ENCODE data around the gene PEDS1. TPM values are rescaled to one million over a fixed set of nuclear protein-coding genes. Genes with fewer than 3 reads are reported as not detected.

The PEDS1 gene
- total and polyA plus RNA-seq, 2 of the 13 experiments (the other 11 are each of a cell fraction or from before 2014, with no cell fraction given), result 30.5 to 93.9 TPM

GRCh38 chr20:50130995-50131394 is 22.5 kb downstream of the PEDS1 start:
- Histone ChIP-seq H3K27me3 (ENCODE audit: control insufficient read depth in 1 of 2, insufficient read depth in 2 of 2, low read length in 2 of 2) (no peaks in the 10 kb centered on the region), H3K9me3 (ENCODE audit: low read length) (no peaks in the 10 kb centered on the region), H3K4me2 (ENCODE audit: low read depth, low read length) (no peak overlapping the region), H3K36me3 (replicated peaks in 1 of 2; ENCODE audit: control insufficient read depth in 1 of 2, insufficient read depth in 2 of 2, low read length in 2 of 2) (peaks cover 66 to 89% of the 10 kb centered on the region in 2 experiments), H3K4me3 (replicated peaks in 1 of 3; ENCODE audit: insufficient read depth in 1 of 3, low read depth in 2 of 3, low read length in 3 of 3) (no peak overlapping the region), H3K79me2 (ENCODE audit: insufficient read depth, low read length) (peaks cover 4% of the 10 kb centered on the region), H3K4me1 (ENCODE audit: insufficient read depth, low read length) (peaks cover 7% of the 10 kb centered on the region), H3K9ac (ENCODE audit: insufficient read depth, low read depth, low read length) (no peak overlapping the region), H2AFZ (ENCODE audit: low read length) (no peak overlapping the region), H4K20me1 (ENCODE audit: insufficient read depth, low read length) (no peaks in the 10 kb centered on the region), H3K27ac (ENCODE audit: extremely low read length, insufficient read depth, low read length) (no peak overlapping the region)
- WGBS (ENCODE audit: low lambda C conversion rate), result 98% methylated on average over 4 of the region's 4 CpGs
- TF ChIP-seq ZBTB20 (CRISPR knock-in tag; IDR thresholded peaks at IDR 0.05; ENCODE audit: borderline replicate concordance, low read depth), result no peak
- no peak for TF ChIP-seq ZNF335 (CRISPR knock-in tag; IDR thresholded peaks at IDR 0.05)
- no peak for TF ChIP-seq ELF4 (CRISPR knock-in tag; IDR thresholded peaks at IDR 0.05; ENCODE audit: borderline replicate concordance)
- TF ChIP-seq GMEB2 (CRISPR knock-in tag; IDR thresholded peaks at IDR 0.05; ENCODE audit: low read depth), result no peak
- TF ChIP-seq U2AF1 (optimal IDR thresholded peaks at IDR 0.05; ENCODE audit: low read depth, low read length), result no peak
- TF ChIP-seq CERS6 (CRISPR knock-in tag; IDR thresholded peaks at IDR 0.05), result no peak
- no peak for TF ChIP-seq CEBPG (CRISPR knock-in tag; IDR thresholded peaks at IDR 0.05)
- TF ChIP-seq ZNF597 (CRISPR knock-in tag; IDR thresholded peaks at IDR 0.05), result no peak
- no peak for TF ChIP-seq ZNF280B (CRISPR knock-in tag; IDR thresholded peaks at IDR 0.05; ENCODE audit: borderline replicate concordance)
- TF ChIP-seq GLMP (CRISPR knock-in tag; IDR thresholded peaks at IDR 0.05; ENCODE audit: borderline replicate concordance), result no peak
- no peak for TF ChIP-seq FIP1L1 (IDR thresholded peaks at IDR 0.05; ENCODE audit: borderline replicate concordance, insufficient read depth, low read depth, low read length)
- TF ChIP-seq ATAD3A (CRISPR knock-in tag; IDR thresholded peaks at IDR 0.05), result no peak
- no peak for TF ChIP-seq MED13 (CRISPR knock-in tag; IDR thresholded peaks at IDR 0.05)
- TF ChIP-seq NFATC3 (CRISPR knock-in tag; IDR thresholded peaks at IDR 0.05), result no peak
- no peak for TF ChIP-seq CC2D1A (CRISPR knock-in tag; IDR thresholded peaks at IDR 0.05)
- TF ChIP-seq ZBTB46 (CRISPR knock-in tag; IDR thresholded peaks at IDR 0.05; ENCODE audit: borderline replicate concordance), result no peak
- no peak for TF ChIP-seq MED1 (CRISPR knock-in tag; IDR thresholded peaks at IDR 0.05)
- ChIA-PET CTCF (ENCODE audit: low intra/inter-chr PET ratio, low total read pairs) (no interaction called here), POLR2A (no interaction called here)
- BruUV-seq (replicated peaks), result no TSS peak
- intact Hi-C loops (cut with micrococcal nuclease; ENCODE audit: unreplicated experiment), result no loop called here
- ATAC-seq (no peak), DNase-seq (ENCODE audit: low spot score) (no peak), FAIRE-seq (no peak)
- in situ Hi-C loops (cut with HindIII; ENCODE audit: extremely low pct_ligation_motif_present, low pct_unique_long_range_greater_than_20kb), result no loop called here

Measured in HepG2 (cell line).